HepG2 (cell line): Measurements from ENCODE around the gene SLC25A45. TPM values are rescaled to one million over a fixed set of nuclear protein-coding genes. Genes with fewer than 3 reads are reported as not detected.

Experiments
- ATAC-seq: fragments of 200-7000 bp; cut with Tn5 transposase; 3 replicates; pipeline ENCODE4 v1.9.1; 2020; ENCODE audit warnings: mild to moderate bottlenecking, moderate library complexity
- BruUV-seq: library from RNA; stranded (reverse); fragments of 400-500 nt; replicated peaks from 2 replicates; lab custom pipeline; 2021; lab: Mats Ljungman, UMichigan
- CTCF ChIA-PET: fragments of 300-600 bp; formaldehyde crosslinking; extraction: SDS; loops from one replicate; lab custom pipeline; 2021; ENCODE audit warnings: low total read pairs, inconsistent platforms, low intra/inter-chr PET ratio; lab: Yijun Ruan, JAX
- POLR2A ChIA-PET: fragments of 350-600 bp; sonication (Branson Sonifier 250); formaldehyde crosslinking; loops from one replicate; lab custom pipeline; 2020; ENCODE audit warnings: antibody characterized with exemption, inconsistent platforms; lab: Yijun Ruan, JAX
- DNase-seq: peaks from one replicate; pipeline ENCODE4 v3.0.0-alpha.2; 2015; ENCODE audit warnings: low spot score
- FAIRE-seq: peaks from 3 replicates; lab custom pipeline; 2011; peaks lifted over from hg19 to GRCh38; lab: Jason Lieb, UNC
- H2AFZ ChIP-seq: one replicate; pipeline ENCODE4 v1.6.1; 2011; ENCODE audit warnings: low read length, inconsistent platforms
- H3K27ac ChIP-seq: fragments of 300-600 bp; 3 replicates; pipeline ENCODE4 v1.8.0; 2011; ENCODE audit warnings: mixed run types, mild to moderate bottlenecking, mixed read lengths, low read length, inconsistent platforms; ENCODE audit not compliant: insufficient read depth; ENCODE audit errors: extremely low read length
- H3K27me3 ChIP-seq, 2 experiments: fragments of 200-600 bp in 1 of 2; 2 replicates in 1 of 2; 3 replicates in 1 of 2; pipeline versions ENCODE4 v1.6.0 to v1.8.0; 2011; ENCODE audit warnings: low read length in 2 of 2, mild to moderate bottlenecking in 2 of 2, moderate library complexity in 2 of 2, inconsistent platforms in 1 of 2; ENCODE audit not compliant: insufficient read depth in 2 of 2, control insufficient read depth in 1 of 2
- H3K36me3 ChIP-seq, 2 experiments: fragments of 200-600 bp in 1 of 2; replicated peaks in 1 of 2; 2 replicates in 1 of 2; 3 replicates in 1 of 2; pipeline versions ENCODE4 v1.5.1 to v1.8.0; 2011; ENCODE audit warnings: low read length in 2 of 2, inconsistent platforms in 1 of 2; ENCODE audit not compliant: insufficient read depth in 2 of 2, control insufficient read depth in 1 of 2
- H3K4me1 ChIP-seq: 2 replicates; pipeline ENCODE4 v1.5.1; 2012; ENCODE audit warnings: low read length, inconsistent platforms; ENCODE audit not compliant: insufficient read depth
- H3K4me2 ChIP-seq: 2 replicates; pipeline ENCODE4 v1.6.0; 2011; ENCODE audit warnings: low read depth, low read length, inconsistent platforms
- H3K4me3 ChIP-seq, 3 experiments: fragments of 200-600 bp in 1 of 3; sonication (generic), shearing (Covaris generic) in 1 of 3; replicated peaks in 1 of 3; 2 replicates each; pipeline ENCODE4 v1.5.1; 2011 to 2016; ENCODE audit warnings: low read length in 3 of 3, inconsistent platforms in 2 of 3, low read depth in 2 of 3, mild to moderate bottlenecking in 2 of 3, control low read depth in 1 of 3, mixed read lengths in 1 of 3; ENCODE audit not compliant: insufficient read depth in 1 of 3
- H3K79me2 ChIP-seq: one replicate; pipeline ENCODE4 v1.6.1; 2011; ENCODE audit warnings: low read length, inconsistent platforms; ENCODE audit not compliant: insufficient read depth
- H3K9ac ChIP-seq: 2 replicates; pipeline ENCODE4 v1.6.0; 2011; ENCODE audit warnings: mild to moderate bottlenecking, low read depth, low read length, inconsistent platforms; ENCODE audit not compliant: insufficient read depth
- H3K9me3 ChIP-seq: 2 replicates; pipeline ENCODE4 v1.5.1; 2012; ENCODE audit warnings: mild to moderate bottlenecking, low read length
- H4K20me1 ChIP-seq: 2 replicates; pipeline ENCODE4 v1.6.0; 2011; ENCODE audit warnings: inconsistent platforms, mild to moderate bottlenecking, low read length, moderate library complexity; ENCODE audit not compliant: insufficient read depth
- FOXA3 ChIP-seq: IDR thresholded peaks from 2 replicates; pipeline ENCODE4 v1.6.1; 2016; ENCODE audit warnings: missing genetic modification reagents, missing compliant biosample characterization
- IKZF4 ChIP-seq: sonication (generic); formaldehyde crosslinking; IDR thresholded peaks from 2 replicates; pipeline ENCODE4 v1.5.1; 2020; ENCODE audit warnings: borderline replicate concordance, mild to moderate bottlenecking, low read depth, missing genetic modification reagents; ENCODE audit errors: not compliant biosample characterization
- MTA1 ChIP-seq: sonication (generic); formaldehyde crosslinking; IDR thresholded peaks from 2 replicates; pipeline ENCODE4 v1.4.0; 2020; ENCODE audit warnings: missing genetic modification reagents, mild to moderate bottlenecking, borderline replicate concordance
- POLR2A ChIP-seq, 2 experiments: IDR thresholded peaks; 2 replicates each; pipeline ENCODE4 v1.6.1; 2011; ENCODE audit warnings: low read depth in 2 of 2, low read length in 2 of 2, mild to moderate bottlenecking in 1 of 2, moderate library complexity in 1 of 2; ENCODE audit not compliant: insufficient read depth in 1 of 2
- RFXAP ChIP-seq: sonication (generic); formaldehyde crosslinking; IDR thresholded peaks from 2 replicates; pipeline ENCODE4 v1.4.0; 2020; ENCODE audit warnings: missing genetic modification reagents, borderline replicate concordance
- SP5 ChIP-seq: IDR thresholded peaks from 2 replicates; pipeline ENCODE4 v1.6.1; 2016; ENCODE audit warnings: low read depth, borderline replicate concordance
- TBX2 ChIP-seq: sonication (generic); formaldehyde crosslinking; IDR thresholded peaks from 2 replicates; pipeline ENCODE4 v1.5.0; 2020; ENCODE audit warnings: missing genetic modification reagents, mild to moderate bottlenecking, borderline replicate concordance
- THYN1 ChIP-seq: sonication (generic); formaldehyde crosslinking; IDR thresholded peaks from 2 replicates; pipeline ENCODE4 v1.8.1; 2023; ENCODE audit warnings: low read depth, mild to moderate bottlenecking, moderate library complexity, missing genetic modification reagents, borderline replicate concordance
- TOE1 ChIP-seq: sonication (generic); formaldehyde crosslinking; IDR thresholded peaks from 2 replicates; pipeline ENCODE4 v1.4.0; 2020; ENCODE audit warnings: mild to moderate bottlenecking, missing genetic modification reagents
- ZBTB20 ChIP-seq: sonication (generic); formaldehyde crosslinking; IDR thresholded peaks from 2 replicates; pipeline ENCODE4 v1.8.1; 2023; ENCODE audit warnings: missing genetic modification reagents, low read depth, mild to moderate bottlenecking, borderline replicate concordance
- ZFP90 ChIP-seq: sonication (generic); formaldehyde crosslinking; IDR thresholded peaks from 2 replicates; pipeline ENCODE4 v1.8.0; 2022; ENCODE audit warnings: missing genetic modification reagents, mild to moderate bottlenecking, inconsistent platforms, borderline replicate concordance
- ZNF143 ChIP-seq: sonication (generic); formaldehyde crosslinking; IDR thresholded peaks from 2 replicates; pipeline ENCODE4 v1.4.0; 2020; ENCODE audit warnings: missing genetic modification reagents
- ZNF616 ChIP-seq: sonication (generic); formaldehyde crosslinking; IDR thresholded peaks from 2 replicates; pipeline ENCODE4 v1.5.0; 2020; ENCODE audit warnings: low read depth, mild to moderate bottlenecking, missing genetic modification reagents
- WGBS: methylation state at CpG from one replicate; pipeline ENCODE4 v1.1.6; 2017; ENCODE audit warnings: low lambda C conversion rate; 5-methylcytosine and 5-hydroxymethylcytosine counted together
- in situ Hi-C: cut with HindIII; loops from 2 replicates; pipeline ENCODE4 v1.10.0; 2017; ENCODE audit warnings: low pct_unique_long_range_greater_than_20kb; ENCODE audit not compliant: extremely low pct_ligation_motif_present
- intact Hi-C: fragments of 100-400 bp; cut with micrococcal nuclease; formaldehyde crosslinking; loops from one replicate; pipeline ENCODE4 v1.10.0; 2022; ENCODE audit not compliant: unreplicated experiment
- polyA plus RNA-seq, 8 experiments: library from polyadenylated mRNA; depleted of rRNA in 3 of 8; stranded (reverse) in 7 of 8; unstranded in 1 of 8; fragments of >200 nt; fragmentation: Illumina TruSeq in 4 of 8; extraction: Trizol in 4 of 8; gene quantifications; 2 replicates each; pipeline versions ENCODE4 v1.2.1 to v1.2.3, GENCODE V29; 2011 to 2016; ENCODE audit warnings: low read depth in 4 of 8, missing spikeins in 1 of 8, mixed read lengths in 1 of 8; ENCODE audit not compliant: insufficient read depth in 1 of 8
- total RNA-seq, 5 experiments: library from RNA; depleted of rRNA; stranded (reverse); fragments of >200 nt; fragmentation: Illumina TruSeq; extraction: Trizol; gene quantifications; 2 replicates each; pipeline ENCODE4 v1.2.3, GENCODE V29; 2016; ENCODE audit warnings: low read depth in 1 of 5
- TF ChIP-seq, protein P1 (sequence below): sonication (generic); formaldehyde crosslinking; IDR thresholded peaks from 2 replicates; pipeline ENCODE4 v1.4.0; 2020; ENCODE audit warnings: missing genetic modification reagents, borderline replicate concordance
- TF ChIP-seq, protein P2 (sequence below): sonication (generic); formaldehyde crosslinking; IDR thresholded peaks from 2 replicates; pipeline ENCODE4 v1.4.0; 2020; ENCODE audit warnings: mild to moderate bottlenecking, missing genetic modification reagents
- TF ChIP-seq, protein P3 (sequence below): sonication (generic); IDR thresholded peaks from 2 replicates; pipeline ENCODE4 v1.6.1; 2016; ENCODE audit warnings: low read depth, borderline replicate concordance
- TF ChIP-seq, protein P4 (sequence below): sonication (generic); formaldehyde crosslinking; IDR thresholded peaks from 2 replicates; pipeline ENCODE4 v1.8.0; 2022; ENCODE audit warnings: missing genetic modification reagents, mild to moderate bottlenecking, borderline replicate concordance

Gene SLC25A45
- total and polyA plus RNA-seq, 2 of the 13 experiments (the other 11 are each of a cell fraction or from before 2014, with no cell fraction given): 1.2 to 3.4 TPM

DNA sequence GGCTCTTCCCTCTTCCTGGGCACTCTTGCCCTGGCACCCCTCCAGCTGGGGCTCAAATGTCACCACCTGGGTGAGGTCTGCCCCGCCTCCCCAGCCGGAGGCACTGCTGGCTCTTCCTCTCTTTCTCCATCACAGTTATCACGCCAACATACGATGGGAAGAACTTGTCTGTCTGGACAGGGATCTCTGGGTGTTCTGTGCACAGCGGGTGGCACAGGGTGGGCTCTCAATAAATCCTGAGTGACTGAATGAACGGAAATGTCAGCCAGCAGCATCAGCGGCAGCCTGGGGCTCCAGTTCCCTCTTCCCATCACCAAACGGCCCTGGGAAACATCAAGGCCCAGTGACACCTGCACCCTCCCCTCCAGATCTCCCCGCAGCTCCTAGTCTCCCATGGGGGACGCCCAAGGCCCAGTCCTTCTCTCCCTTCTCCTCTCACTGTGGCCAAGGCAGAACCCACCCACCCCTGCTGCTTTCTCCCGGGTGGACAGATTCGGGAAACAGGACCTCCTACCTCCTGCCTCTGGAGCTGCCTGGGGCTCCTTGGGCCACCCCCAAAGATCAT is 440 bp upstream of the SLC25A45 start:
- Histone ChIP-seq H3K79me2 (no peaks in the 10 kb centered on the region), H3K27me3 (no peaks in the 10 kb centered on the region; a peak in 1 of 5 replicates), H2AFZ (no peak overlapping the region), H3K9ac (peak overlapping the region; percentile 71), H3K9me3 (no peaks in the 10 kb centered on the region), H4K20me1 (no peaks in the 10 kb centered on the region), H3K4me1 (peaks cover 89% of the 10 kb centered on the region), H3K36me3 (no peaks in the 10 kb centered on the region), H3K4me3 (peak overlapping the region; percentile 57 to 82 (median 65)), H3K4me2 (peak overlapping the region; percentile 95), H3K27ac (peak overlapping the region; percentile 88)
- no peak for FAIRE-seq
- POLR2A ChIA-PET: interaction anchor here (1.0 to 16.8 kb wide), 14 partner anchors 12 to 127 kb away, joined by 3 to 433 read pairs (median 4); partner anchors contain the start of genes MALAT1 and NEAT1
- in situ Hi-C loops (loop anchor here (5.0 kb wide), 1 partner anchor 34 kb away; no protein-coding TSS in a partner anchor), intact Hi-C loops (loop anchor here (1.0 to 2.0 kb wide), 3 partner anchors 12 to 34 kb away; no protein-coding TSS in a partner anchor)
- 0% methylated on average over 10 of the region's 12 CpGs for WGBS
- BruUV-seq: TSS peak; percentile 54
- no peak; the same call in 2 of the 3 replicates for ATAC-seq
- no peak for DNase-seq
- CTCF ChIA-PET: no interaction called here
- TF ChIP-seq, protein P1, sequence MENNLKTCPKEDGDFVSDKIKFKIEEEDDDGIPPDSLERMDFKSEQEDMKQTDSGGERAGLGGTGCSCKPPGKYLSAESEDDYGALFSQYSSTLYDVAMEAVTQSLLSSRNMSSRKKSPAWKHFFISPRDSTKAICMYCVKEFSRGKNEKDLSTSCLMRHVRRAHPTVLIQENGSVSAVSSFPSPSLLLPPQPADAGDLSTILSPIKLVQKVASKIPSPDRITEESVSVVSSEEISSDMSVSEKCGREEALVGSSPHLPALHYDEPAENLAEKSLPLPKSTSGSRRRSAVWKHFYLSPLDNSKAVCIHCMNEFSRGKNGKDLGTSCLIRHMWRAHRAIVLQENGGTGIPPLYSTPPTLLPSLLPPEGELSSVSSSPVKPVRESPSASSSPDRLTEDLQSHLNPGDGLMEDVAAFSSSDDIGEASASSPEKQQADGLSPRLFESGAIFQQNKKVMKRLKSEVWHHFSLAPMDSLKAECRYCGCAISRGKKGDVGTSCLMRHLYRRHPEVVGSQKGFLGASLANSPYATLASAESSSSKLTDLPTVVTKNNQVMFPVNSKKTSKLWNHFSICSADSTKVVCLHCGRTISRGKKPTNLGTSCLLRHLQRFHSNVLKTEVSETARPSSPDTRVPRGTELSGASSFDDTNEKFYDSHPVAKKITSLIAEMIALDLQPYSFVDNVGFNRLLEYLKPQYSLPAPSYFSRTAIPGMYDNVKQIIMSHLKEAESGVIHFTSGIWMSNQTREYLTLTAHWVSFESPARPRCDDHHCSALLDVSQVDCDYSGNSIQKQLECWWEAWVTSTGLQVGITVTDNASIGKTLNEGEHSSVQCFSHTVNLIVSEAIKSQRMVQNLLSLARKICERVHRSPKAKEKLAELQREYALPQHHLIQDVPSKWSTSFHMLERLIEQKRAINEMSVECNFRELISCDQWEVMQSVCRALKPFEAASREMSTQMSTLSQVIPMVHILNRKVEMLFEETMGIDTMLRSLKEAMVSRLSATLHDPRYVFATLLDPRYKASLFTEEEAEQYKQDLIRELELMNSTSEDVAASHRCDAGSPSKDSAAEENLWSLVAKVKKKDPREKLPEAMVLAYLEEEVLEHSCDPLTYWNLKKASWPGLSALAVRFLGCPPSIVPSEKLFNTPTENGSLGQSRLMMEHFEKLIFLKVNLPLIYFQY (CRISPR knock-in tag): 0 out of 2 replicates have a peak, but pooled peaks have one; percentile 1
- peak; percentile 3; the same call in 1 of the 2 replicates for TF ChIP-seq TOE1 (CRISPR knock-in tag)
- TF ChIP-seq POLR2A (IDR thresholded peaks at IDR 0.05; ENCODE audit: insufficient read depth in 1 of 2, low read depth in 2 of 2, low read length in 2 of 2): no peak
- TF ChIP-seq, protein P2, sequence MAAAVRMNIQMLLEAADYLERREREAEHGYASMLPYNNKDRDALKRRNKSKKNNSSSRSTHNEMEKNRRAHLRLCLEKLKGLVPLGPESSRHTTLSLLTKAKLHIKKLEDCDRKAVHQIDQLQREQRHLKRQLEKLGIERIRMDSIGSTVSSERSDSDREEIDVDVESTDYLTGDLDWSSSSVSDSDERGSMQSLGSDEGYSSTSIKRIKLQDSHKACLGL (CRISPR knock-in tag): 0 out of 2 replicates have a peak, but pooled peaks have one; percentile 14
- TF ChIP-seq, protein P3, sequence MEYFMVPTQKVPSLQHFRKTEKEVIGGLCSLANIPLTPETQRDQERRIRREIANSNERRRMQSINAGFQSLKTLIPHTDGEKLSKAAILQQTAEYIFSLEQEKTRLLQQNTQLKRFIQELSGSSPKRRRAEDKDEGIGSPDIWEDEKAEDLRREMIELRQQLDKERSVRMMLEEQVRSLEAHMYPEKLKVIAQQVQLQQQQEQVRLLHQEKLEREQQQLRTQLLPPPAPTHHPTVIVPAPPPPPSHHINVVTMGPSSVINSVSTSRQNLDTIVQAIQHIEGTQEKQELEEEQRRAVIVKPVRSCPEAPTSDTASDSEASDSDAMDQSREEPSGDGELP: peak; percentile 55; the same call in 1 of the 2 replicates
- no peak for TF ChIP-seq THYN1
- TF ChIP-seq, protein P4, sequence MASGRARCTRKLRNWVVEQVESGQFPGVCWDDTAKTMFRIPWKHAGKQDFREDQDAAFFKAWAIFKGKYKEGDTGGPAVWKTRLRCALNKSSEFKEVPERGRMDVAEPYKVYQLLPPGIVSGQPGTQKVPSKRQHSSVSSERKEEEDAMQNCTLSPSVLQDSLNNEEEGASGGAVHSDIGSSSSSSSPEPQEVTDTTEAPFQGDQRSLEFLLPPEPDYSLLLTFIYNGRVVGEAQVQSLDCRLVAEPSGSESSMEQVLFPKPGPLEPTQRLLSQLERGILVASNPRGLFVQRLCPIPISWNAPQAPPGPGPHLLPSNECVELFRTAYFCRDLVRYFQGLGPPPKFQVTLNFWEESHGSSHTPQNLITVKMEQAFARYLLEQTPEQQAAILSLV (CRISPR knock-in tag): no peak
- TF ChIP-seq ZBTB20 (CRISPR knock-in tag): 0 out of 2 replicates have a peak, but pooled peaks have one; percentile 15
- TF ChIP-seq ZNF616 (CRISPR knock-in tag): no peak
- no peak for TF ChIP-seq MTA1 (CRISPR knock-in tag)
- TF ChIP-seq FOXA3 (CRISPR knock-in tag): no peak
- TF ChIP-seq ZFP90: 0 out of 2 replicates have a peak, but pooled peaks have one; percentile 36
- no peak for TF ChIP-seq TBX2 (CRISPR knock-in tag)
- no peak for TF ChIP-seq ZNF143 (CRISPR knock-in tag)
- no peak for TF ChIP-seq IKZF4 (CRISPR knock-in tag)
- TF ChIP-seq SP5 (CRISPR knock-in tag): peak; percentile 32
- TF ChIP-seq RFXAP (CRISPR knock-in tag): 0 out of 2 replicates have a peak, but pooled peaks have one; percentile 24
